ENCODE data around the gene CD209.
"Not testable (repeated sequence)": the region's sequence is repeated elsewhere in the genome, so short reads cannot be mapped to it uniquely, and the experiment has no call there.

Gene CD209

DNA sequence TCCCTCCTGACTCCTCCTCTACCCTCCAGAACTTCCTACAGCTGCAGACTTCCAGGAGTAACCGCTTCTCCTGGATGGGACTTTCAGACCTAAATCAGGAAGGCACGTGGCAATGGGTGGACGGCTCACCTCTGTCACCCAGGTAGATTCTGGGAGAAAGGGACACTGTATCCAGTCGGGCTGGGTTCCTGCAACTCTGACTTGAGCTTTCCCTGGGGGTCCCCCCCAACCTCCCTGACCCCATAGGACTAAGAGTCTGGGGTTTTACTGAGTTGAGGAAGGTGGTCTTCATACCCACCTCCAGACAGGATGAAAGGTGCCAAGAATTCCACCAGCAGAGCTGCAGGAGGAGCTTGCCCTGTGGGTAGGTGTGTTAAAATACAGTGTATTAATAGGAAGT lies 20.2 kb upstream of the CD209 start:
- DNase-seq = no peak

DNA sequence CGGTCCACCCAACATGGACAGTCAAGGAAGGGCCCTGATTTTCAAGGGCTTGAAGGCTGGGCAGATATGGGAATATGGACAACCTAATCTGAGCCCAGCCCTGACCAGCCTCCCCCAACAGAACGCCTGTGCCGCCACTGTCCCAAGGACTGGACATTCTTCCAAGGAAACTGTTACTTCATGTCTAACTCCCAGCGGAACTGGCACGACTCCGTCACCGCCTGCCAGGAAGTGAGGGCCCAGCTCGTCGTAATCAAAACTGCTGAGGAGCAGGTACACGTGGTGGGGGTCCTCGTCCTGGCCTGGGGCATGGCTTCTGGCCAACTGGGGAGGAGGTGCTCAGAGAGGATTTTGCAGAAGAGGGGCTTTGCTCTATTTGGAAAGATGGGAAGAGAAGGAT lies 19.2 kb upstream of the CD209 start:
- no peak for DNase-seq

- DNase-seq = not testable (repeated sequence)
These were observed 17.7 kb upstream of the CD209 start for GRCh38 chr19:7765043-7765442.

DNA sequence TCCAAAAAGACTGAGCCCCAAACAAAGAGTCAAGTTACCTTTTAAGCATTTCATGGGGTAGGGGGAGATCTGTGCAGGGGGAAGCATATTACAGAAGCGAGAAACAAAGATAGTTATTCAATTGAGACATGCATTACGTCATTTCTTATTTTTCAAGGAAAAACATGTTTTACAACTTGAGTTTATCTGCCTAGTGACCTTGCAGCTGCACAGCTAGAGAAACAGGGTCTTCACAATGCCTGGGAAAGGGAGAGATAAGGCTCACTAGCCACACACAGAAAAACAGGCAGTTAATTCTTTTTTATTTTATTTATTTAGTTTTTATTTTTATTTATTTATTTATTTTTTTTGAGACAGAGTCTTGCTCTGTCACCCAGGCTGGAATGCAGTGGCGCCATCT lies 16.8 kb upstream of the CD209 start:
- DNase-seq = not testable (repeated sequence)

DNA sequence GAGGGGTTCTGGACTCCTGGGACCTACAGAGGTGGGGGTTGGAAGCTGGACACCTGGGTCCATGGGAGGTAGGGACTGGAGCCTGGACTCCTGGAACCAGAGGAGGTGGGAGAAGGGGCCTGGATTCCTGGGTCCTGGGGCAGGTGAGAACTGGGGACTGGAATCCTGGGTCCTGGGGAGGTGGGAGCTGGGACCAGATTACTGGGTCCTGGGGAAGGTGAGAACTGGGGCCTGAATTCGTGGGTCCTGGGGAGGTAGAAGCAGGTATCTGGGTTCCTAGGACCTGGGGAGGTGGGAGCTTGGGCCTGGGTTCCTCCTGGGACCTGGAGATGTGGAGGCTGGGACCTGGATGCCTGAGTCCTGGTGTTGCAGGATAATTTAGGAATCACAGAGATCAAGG lies 16.4 kb upstream of the CD209 start:
- no peak for DNase-seq

DNA sequence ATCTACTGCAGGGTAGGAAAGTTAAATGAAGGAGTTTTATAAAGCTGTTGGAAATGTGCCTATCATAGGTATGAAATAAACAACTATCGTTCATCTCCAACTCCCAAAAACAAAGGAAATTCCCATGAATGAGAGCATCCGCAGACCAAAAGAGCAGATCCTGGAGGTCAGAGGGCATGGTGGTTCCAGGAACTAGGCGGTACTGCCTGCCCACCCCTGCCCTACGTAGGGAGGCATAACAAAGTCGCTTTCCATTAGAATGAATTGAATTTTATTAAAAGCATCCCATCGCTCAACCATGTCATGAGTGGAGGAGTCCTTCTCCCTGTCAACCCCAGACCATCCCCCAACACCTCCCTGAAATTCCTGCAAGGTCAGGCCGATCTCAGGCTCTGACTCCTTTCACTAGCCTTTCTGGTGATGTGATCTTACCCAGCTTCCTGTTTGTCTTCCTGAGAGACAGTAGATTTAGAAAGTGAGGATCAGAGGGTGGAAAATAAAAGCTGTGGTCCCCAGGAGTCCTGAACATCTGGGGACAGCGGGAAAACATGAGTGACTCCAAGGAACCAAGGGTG lies 15.5 kb upstream of the CD209 start, which contains the start of gene CLEC4M:
Gene CLEC4M, plus strand, starts transcription at position 525 of the 575 bp plus-strand sequence. Its CDS starts 24 bp downstream, at position 549.
- DNase-seq = no peak

GRCh38 chr19:7759156-7759555 lies 11.8 kb upstream of the CD209 start:
- DNase-seq = no peak

- DNase-seq = no peak
These were observed 10.0 kb upstream of the CD209 start for GRCh38 chr19:7757358-7757757.

- no peak for DNase-seq
These were observed 8.9 kb upstream of the CD209 start for GRCh38 chr19:7756258-7756657.

DNA sequence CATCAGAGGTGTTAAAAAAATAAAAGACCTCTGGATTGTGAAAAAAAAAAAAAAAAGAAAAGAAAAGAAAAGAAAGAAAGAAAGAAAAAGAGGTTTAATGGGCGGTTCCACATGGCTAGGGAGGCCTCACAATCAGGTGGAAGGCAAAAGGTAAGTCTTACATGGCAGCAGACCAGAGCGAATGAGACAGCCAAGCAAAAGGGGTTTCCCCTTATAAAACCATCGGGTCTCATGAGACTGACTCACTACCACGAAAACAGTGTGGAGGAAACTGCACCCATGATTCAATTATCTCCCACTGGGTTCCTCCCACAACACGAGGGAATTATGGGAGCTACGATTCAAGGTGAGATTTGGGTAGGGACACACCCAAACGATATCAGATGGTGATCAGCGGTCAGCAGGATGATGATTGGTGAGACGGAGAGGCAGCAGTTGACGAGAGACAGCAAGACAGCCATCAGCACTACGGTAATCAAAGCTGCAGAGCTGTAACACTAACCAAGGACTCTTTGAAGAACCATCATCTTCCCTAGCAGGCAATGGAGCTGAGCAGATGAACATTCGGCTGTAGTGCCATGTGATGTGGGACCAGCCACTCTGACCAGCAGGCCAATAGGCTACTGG lies 3.9 kb upstream of the CD209 start:
- no peak for DNase-seq

DNA sequence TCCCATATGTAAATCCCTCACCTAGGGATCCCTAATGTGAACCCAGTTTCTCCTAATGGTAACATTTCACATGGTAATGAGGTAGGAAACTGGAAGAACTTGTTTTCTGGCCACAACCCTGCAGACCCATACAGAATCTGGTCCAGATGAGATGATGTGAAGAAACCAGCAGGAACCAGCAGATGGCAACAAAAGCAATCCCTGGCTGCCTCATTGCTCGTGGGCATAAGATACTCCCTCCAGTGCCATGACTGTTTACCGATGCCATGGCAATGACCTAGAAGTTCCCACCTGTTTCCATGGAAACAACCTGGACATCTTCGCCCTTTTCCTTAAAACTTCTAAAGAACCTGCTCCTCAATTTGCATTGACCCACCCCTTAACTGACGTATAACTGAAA lies 1.4 kb upstream of the CD209 start:
- no peak for DNase-seq

- no peak for DNase-seq
These were observed 837 bp upstream of the CD209 start for GRCh38 chr19:7748171-7748570.

DNA sequence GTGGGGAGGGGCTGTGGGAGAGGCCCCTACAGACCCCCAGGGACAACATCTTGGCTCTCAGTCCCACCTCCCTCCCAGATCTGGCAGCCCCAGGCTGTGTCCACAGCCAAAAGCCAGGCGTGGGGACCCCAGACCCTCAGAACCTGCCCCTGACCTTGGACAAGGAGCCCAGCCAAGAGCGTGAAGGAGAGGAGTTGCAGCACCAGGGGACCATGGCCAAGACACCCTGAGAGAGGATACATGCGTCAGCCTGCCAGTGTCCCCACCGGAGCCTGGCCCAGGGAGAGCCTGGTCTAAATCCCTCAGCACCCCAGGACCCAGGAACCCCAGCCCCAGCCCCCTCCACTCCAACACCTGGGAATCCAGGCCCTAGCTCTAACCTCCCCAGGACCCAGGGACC lies 1.0 kb downstream of the CD209 start:
- not testable (repeated sequence) for DNase-seq

GRCh38 chr19:7744871-7745650 lies 2.3 kb downstream of the CD209 start:
- no peak for DNase-seq

DNA sequence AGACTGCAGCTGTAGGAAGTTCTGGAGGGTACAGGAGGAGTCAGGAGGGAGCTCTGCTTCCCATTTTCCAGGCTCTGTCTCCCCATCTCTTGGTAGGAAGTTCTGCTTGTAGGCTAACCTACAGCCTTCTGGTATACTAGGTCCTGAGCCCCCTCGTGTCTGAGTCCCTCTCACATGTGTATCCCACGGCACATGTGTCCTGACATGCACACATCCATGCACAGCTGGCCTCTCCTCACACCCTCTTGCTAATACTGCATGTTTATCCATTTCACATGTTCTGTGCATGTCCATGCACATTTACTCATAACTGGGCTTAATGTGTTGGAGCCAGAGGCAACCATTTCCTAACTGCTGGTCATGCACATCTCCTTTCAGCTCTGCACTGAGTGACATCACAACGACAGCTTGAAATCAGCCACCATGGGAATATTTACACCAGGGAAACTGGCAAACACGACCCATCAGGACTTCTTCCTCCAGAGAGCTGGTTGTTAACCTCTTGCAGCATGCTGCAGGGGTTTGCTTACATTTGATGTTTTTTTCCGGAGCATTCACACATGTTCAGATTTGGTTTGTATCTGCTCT lies 3.0 kb downstream of the CD209 start:
- no peak for DNase-seq

DNA sequence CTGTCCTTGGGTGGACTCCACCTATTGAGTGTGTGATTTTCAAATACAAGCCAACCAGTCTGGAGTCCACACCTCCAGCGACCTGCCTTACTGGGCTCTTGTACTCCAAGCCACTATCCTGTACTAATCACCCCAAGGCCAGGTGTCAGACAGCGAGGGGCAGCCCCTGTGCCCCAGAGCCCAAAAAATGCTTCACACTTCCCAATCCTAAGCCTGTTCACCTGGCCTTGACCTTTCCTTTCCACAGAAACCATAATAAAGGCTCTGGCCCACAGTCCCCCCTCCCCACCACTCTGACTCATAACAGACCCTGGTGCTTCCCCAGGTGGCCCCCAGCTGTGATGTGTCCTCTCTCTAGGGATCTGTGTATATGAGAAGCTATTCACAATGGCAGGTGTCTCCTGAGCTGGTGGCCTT lies 3.9 kb downstream of the CD209 start:
- DNase-seq = no peak

- no peak for DNase-seq
These were observed 4.3 kb downstream of the CD209 start for GRCh38 chr19:7742991-7743390.

- no peak for DNase-seq
These were observed 4.8 kb downstream of the CD209 start for GRCh38 chr19:7742575-7742974.

DNA sequence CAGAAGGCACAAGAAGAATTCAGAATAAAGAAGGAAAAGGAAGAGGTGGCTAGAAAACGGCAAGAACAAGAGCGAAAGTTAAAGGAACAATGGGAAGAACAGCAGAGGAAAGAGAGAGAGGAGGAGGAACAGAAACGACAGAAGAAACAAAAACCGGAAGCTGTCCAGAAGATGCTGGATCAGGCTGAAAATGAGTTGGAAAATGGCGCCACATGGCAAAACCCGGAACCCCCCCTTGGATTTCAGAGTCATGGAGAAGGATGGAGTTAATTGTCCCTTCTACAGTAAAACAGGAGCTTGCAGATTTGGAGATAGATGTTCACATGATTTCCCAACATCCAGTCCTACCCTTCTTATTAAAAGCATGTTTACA lies 6.7 kb downstream of the CD209 start:
- no peak for DNase-seq

DNA sequence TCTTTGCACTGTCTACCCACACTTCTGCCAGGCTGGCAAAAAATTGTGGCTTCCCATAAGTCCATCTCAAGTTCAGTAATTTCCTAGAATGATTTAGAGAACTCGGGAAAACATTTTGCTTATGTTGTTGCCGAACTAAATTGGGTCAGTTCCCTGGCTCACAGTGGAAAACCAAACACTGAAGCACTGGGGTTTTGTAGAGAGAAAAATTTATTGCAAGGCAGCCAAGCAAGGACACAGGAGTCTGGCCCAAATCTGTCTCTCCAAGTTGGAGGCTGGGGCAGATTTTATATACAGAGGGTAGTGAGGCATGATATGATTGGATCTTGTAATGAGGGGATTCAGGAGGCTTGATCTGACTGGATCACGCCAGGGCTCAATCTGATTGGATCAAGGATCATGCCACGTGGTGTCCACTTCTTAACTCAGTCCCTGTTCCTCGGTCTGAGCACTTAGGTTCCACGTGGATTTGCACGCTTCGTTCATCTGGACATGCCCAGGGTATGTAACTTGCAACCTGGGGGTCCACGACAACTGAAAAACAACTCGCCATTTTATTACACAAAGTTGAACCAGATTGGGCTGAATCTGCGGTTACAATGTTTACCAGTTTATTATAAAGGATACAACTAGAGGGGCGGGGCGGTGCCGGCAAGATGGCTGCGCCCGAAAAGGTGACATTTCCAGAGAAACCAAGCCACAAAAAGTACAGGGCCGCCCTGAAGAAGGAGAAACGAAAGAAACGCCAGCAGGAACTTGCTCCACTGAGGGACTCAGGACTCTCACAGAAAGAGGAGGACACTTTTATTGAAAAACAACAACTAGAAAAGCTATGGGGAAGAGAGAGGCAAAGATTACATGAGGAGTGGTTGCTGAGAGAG lies 7.3 kb downstream of the CD209 start:
- DNase-seq = no peak

- no peak for DNase-seq
These were observed 8.1 kb downstream of the CD209 start for GRCh38 chr19:7739211-7739755.

GRCh38 chr19:7738023-7738422 lies 9.3 kb downstream of the CD209 start:
- DNase-seq = no peak

- DNase-seq = no peak
These were observed 10.1 kb downstream of the CD209 start for GRCh38 chr19:7737215-7737614.

Data from right hindlimb (tissue), 1 donor.